22Rv1 (cell line): ENCODE results near the gene SLC22A7.

Experiments
- H3K27ac ChIP-seq: fragments of 450-650 bp; 2 replicates; pipeline ENCODE4 v1.5.1; 2017
- ZFX ChIP-seq: fragments of 450-650 bp; IDR thresholded peaks from 2 replicates; pipeline ENCODE4 v1.6.1; 2017; ENCODE audit warnings: antibody characterized with exemption, borderline replicate concordance
- TF ChIP-seq, protein P1 (sequence below): fragments of 450-650 bp; IDR thresholded peaks from 2 replicates; pipeline ENCODE4 v1.5.1; 2017; ENCODE audit warnings: mild to moderate bottlenecking

SLC22A7 gene

DNA sequence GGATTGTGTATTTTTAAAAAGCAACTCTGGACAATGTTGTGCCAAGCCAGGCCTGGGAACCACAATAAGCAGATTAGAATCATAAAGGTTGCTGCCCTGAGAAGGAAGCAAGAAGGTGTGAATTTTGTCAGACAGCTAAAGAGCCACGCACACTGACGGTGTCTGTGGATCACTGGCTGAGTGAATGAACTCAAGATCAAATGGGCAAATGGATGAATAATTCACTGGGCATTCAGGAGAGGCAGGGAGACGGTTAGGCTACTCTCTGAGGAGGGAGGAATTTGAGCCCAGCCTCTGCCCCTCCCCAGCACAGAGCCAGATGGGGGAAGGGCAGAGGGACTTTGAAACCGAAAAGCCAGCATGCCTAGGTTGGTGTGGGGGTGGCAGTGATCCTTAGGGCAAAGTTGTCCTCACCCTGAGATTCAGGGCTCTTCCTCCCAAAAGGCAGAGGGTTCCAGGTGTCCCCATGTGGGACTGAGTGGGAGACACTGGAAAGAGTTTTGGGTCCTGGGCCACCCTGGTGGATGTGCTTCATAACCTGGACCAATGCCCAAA lies 19.5 kb upstream of the SLC22A7 start:
- H3K27ac ChIP-seq = no peak overlapping the region
- no peak for TF ChIP-seq ZFX
- TF ChIP-seq, protein P1, sequence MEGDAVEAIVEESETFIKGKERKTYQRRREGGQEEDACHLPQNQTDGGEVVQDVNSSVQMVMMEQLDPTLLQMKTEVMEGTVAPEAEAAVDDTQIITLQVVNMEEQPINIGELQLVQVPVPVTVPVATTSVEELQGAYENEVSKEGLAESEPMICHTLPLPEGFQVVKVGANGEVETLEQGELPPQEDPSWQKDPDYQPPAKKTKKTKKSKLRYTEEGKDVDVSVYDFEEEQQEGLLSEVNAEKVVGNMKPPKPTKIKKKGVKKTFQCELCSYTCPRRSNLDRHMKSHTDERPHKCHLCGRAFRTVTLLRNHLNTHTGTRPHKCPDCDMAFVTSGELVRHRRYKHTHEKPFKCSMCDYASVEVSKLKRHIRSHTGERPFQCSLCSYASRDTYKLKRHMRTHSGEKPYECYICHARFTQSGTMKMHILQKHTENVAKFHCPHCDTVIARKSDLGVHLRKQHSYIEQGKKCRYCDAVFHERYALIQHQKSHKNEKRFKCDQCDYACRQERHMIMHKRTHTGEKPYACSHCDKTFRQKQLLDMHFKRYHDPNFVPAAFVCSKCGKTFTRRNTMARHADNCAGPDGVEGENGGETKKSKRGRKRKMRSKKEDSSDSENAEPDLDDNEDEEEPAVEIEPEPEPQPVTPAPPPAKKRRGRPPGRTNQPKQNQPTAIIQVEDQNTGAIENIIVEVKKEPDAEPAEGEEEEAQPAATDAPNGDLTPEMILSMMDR = no peak

DNA sequence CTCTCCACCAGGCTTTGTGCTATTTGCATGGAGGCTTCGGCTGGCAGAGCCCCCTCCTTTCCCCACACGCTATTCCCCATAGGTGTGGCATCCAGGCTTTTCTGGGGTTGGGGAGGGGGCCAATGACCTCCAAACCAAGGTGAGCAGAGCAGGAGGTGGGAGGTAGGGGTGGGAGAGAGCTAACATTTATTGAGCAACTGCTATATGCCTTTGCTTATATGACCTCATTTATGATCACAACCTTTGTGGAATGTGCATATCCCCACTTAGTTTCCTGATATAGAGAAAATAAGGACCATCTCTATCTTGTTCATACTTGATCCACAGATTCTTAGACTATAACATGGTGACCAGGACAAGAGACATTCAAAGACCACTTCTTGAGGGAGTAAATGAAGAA lies 17.8 kb upstream of the SLC22A7 start:
- no peak overlapping the region for H3K27ac ChIP-seq
- no peak for TF ChIP-seq ZFX
- TF ChIP-seq, protein P1 = no peak

DNA sequence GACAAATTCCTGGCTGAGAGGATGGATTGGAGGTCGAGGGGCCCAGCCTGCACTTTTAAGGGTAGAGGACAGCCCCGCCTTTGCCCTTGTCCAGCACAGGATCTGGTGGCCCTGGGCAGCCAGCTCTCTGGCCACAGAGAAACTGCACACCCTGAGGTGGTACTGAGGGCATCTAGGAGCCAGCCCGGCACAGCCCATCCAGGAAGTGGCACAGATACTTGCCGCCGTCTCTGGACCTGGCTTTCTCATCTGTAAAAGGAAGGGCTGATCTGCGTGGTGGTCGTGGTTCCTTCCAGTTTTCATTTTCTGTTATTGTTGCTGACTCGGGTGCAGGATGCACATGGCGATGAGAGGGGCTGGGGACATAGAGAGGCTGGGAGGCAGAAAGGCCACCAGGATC lies 16.0 kb upstream of the SLC22A7 start:
- TF ChIP-seq, protein P1 = no peak
- TF ChIP-seq ZFX = no peak
- no peak overlapping the region for H3K27ac ChIP-seq

GRCh38 chr6:43282636-43283513 lies 15.2 kb upstream of the SLC22A7 start:
- TF ChIP-seq ZFX = no peak
- TF ChIP-seq, protein P1 = no peak
- no peak overlapping the region for H3K27ac ChIP-seq

DNA sequence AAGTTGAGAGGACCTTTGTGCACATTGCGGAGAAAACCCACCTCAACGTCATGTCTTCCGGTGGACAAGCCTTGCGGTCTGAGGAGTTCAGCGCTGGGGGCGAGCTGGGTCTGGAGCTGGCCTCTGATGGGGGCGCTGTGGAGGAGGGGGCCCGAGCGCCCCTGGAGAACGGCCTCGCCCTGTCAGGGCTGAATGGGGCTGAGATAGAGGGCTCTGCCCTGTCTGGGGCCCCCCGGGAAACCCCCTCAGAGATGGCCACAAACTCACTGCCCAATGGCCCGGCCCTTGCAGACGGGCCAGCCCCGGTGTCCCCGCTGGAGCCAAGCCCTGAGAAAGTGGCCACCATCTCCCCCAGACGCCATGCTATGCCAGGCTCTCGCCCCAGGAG lies 14.6 kb upstream of the SLC22A7 start:
- H3K27ac ChIP-seq = no peak overlapping the region
- TF ChIP-seq, protein P1 = no peak
- no peak for TF ChIP-seq ZFX

GRCh38 chr6:43283905-43284304 lies 14.2 kb upstream of the SLC22A7 start:
- TF ChIP-seq, protein P1 = no peak
- TF ChIP-seq ZFX = no peak
- no peak overlapping the region for H3K27ac ChIP-seq
